ENCODE measurements around the gene MAD2L1BP.
"Not testable (repeated sequence)": the region's sequence is repeated elsewhere in the genome, so short reads cannot be mapped to it uniquely, and the experiment has no call there.

MAD2L1BP gene, protein sequence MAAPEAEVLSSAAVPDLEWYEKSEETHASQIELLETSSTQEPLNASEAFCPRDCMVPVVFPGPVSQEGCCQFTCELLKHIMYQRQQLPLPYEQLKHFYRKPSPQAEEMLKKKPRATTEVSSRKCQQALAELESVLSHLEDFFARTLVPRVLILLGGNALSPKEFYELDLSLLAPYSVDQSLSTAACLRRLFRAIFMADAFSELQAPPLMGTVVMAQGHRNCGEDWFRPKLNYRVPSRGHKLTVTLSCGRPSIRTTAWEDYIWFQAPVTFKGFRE

GRCh38 chr6:43635387-43636307, at the start of gene MAD2L1BP:
Gene MAD2L1BP (plus strand): TSS chr6:43635840. CDS start chr6:43635876, 36 bp downstream.
- peak; percentile 63 for DNase-seq

DNA sequence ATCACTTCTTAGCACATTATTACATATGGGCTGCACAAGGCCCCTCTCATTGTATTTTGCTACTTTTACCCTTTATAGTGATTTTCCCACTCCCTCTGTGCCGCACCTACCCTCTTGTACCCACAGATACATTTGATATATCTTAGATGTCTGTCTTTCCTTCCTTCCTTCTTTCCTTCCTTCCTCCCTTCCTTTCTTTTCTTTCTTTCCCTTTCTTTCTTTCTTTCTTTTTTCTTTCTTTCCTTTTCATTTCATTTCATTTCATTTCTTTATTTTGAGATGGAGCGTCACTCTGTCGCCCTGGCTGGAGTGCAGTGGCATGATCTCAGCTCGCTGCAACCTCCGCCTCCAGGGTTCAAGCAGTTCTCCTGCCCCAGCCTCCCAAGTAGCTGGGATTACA, 47.4 kb upstream of the MAD2L1BP start:
- DNase-seq = no peak

DNA sequence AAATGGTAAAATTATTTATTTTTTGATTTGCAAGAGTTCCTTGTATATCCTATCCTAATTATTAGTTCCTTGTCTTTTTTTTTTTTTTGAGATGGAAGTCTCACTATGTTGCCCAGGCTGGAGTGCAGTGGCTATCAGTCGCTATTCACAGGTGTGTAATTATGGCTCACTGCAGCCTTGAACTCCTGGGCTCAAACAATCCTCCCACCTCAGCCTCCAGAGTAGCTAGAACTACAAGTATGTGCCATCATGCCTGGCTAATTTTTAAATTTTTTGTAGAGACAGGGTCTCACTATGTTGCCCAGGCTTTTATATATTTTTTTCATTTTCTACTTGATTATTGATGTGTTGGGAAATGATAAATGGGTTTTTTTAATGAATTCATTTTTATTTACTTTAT, 46.1 kb upstream of the MAD2L1BP start:
- DNase-seq = not testable (repeated sequence)

DNA sequence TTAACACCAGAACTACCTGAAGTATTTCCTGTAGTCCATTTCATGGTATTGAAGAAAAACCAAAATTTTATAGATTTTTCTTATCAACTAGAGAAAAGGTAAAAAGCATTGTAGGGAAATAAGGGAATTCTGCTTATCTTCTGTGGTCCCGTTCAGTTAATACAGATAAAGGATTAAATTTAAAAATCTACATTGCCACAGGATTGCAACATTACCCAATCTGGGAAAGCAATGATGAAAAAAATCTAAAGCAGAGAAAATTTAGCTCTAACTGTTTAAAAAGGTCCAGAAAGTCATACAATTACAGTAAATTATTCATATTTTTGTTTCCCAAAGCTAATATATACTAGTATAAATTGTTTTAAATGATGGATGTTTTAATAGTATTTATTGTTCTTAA, 41.7 kb upstream of the MAD2L1BP start:
- DNase-seq = no peak

DNA sequence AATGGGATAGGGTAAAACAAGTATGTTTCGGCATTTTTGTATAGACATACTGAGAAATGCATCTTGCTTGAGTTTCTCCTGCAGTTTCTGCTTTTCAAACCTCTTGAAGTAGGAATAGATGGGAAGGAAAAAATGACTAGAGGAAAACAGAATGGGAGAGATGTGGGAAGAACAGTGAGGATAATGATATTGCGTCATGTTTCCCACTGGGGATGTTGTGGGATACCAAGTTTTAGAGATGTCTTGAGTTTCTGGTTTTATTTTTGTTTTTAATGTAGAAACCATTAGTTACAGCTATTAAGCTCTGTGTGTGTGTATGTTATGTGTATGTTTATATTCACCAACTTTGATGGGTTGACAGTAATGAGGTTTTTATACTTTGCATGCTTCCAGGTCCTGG, 35.0 kb upstream of the MAD2L1BP start:
- no peak for DNase-seq

GRCh38 chr6:43604174-43604573, 31.5 kb upstream of the MAD2L1BP start:
- no peak for DNase-seq

GRCh38 chr6:43606019-43606418, 29.6 kb upstream of the MAD2L1BP start:
- DNase-seq = no peak

- DNase-seq = no peak
Measured at GRCh38 chr6:43608310-43608763, 27.3 kb upstream of the MAD2L1BP start.

DNA sequence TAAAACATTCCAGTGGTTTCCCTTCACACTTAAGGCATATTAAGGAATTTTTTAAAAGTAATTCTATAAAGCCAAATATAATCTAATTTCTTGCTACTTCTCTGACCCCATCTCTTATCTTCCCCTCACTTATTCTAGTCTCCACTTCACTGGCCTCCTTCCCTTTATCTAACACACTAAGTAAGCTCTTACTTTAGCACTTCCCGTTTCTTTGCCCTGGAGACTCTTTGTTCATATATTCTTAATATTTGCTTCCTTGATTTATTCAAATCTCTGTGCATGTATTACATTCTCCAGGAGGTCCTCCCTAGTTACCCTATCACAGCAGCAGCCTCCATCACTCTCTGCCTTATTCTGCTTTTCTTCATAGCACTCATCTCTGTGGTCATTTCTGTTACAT, 26.8 kb upstream of the MAD2L1BP start:
- no peak for DNase-seq

DNA sequence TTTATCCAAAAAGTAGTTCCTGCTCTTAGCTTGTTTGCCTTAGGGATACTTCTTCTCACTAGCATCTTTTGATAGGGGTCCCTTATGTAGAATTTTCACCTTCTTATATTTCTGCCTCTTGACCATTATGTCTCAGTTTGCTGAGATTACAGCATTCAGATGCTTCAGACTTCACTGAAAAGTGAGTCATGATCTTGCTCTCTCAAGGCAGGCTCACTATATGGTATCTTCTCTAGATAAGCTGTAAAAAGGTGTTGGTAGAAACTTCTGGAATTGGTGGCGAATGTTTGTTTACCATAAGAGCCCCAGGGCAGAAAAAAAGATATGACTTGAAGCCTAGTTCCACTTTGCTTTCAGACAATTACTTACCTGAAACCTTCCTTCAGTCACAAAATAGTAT, 26.2 kb upstream of the MAD2L1BP start:
- DNase-seq = no peak

- no peak for DNase-seq
Measured at GRCh38 chr6:43610431-43610830, 25.2 kb upstream of the MAD2L1BP start.

GRCh38 chr6:43613721-43614395, 21.8 kb upstream of the MAD2L1BP start:
- no peak for DNase-seq

GRCh38 chr6:43614396-43614730, 21.3 kb upstream of the MAD2L1BP start:
- DNase-seq = no peak

DNA sequence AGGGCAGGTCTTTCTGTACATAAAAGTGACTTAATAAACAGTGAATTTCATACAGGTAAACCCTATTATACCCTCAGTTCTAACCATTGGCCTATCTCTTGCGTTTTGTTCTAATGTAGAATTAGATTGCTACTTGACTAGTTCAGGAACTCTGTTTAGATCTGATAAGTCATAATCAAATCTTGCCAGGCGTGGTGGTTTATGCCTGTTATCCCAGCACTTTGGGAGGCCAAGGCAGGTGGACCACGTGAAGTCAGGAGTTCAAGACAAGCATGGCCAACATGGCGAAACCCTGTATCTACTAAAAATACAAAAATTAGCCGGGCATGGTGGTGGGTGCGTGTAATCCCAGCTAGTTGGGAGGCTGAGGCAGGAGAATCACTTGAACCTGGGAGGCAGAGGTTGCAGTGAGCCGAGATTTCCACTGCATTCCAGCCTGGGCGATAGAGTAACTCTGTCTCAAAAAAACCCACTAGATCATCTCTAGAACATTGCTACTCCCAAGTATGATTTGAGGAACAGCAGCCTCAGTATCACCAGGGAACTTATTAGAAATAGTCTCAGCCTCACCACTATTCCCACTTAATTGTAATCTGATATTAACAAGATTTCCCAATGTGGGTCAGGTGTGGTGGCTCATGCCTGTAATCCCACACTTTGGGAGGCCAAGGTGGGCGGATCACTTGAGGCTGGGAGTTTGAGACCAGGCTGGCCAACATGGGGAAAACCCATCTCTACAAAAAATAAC, 18.7 kb upstream of the MAD2L1BP start:
- DNase-seq = no peak

DNA sequence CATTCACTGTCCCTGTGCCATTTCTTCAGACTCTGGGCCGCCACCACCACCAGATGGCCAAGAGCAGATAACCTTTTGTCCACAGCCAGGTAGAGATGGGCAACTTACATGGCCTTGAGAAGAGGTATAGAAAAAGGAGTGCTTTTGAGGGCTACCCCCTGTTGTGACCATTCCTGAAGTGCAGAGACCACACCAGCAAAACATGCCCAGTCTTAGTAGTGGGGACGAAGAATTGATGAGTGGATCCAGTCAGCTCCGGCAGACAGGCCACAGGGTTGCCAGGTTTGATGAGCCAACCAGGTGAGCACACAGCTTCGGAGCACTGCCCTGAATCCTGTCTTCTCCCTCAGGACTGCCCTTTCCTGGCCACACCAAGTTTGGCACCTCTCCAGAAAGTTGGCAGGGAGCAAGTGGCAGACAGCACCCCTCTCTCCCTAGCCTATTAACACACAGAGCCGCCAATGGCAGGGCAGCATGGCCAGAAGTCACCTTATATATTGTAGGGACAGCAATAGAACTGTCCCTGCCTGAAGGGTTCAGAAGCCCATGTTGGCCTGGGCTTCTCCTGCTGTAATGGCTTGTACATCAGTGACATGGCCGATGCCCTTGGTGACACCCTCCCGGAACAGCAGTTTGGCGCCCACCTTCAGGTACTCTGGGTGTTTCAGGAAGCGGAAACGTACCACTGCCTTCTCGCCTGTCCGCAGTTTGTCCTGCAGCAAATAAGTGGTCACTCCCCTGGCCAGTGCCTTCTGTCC, 14.4 kb upstream of the MAD2L1BP start:
- no peak for DNase-seq

- no peak for DNase-seq
Measured at GRCh38 chr6:43621836-43622180, 13.8 kb upstream of the MAD2L1BP start.

- DNase-seq = no peak
Measured at GRCh38 chr6:43622541-43622940, 13.1 kb upstream of the MAD2L1BP start.

- DNase-seq = no peak
Measured at GRCh38 chr6:43623880-43624785, 11.5 kb upstream of the MAD2L1BP start.

- DNase-seq = no peak
Measured at GRCh38 chr6:43624786-43625288, 10.8 kb upstream of the MAD2L1BP start.

DNA sequence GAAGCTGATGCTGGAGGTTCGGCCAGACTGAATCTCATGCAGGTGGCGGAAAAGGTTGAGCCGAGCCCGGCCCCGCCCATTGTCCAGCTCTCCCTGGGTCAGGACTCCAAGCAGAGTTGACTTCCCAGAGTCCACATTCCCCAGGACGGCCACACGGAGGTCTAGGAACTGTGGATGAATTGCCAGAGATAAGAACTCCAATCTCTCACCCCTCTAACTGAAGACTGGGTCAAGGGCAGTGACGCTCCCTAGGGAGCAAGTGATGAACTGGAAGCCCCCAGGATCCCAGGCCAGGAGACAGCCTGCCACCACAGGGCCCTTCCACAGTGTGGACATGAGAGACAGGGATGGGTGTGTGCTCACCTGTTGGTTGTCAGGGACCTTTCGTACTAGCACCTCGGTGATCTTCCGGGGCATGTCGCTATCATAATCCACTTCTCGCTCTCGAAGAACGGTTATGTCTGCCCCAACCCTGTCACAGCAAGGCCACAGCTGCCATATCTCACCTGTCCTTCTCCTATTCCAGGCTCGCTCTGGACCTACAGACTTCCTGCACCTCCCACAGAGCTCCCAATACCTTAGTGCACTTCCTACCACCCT, 10.1 kb upstream of the MAD2L1BP start:
- no peak for DNase-seq

Measured in KG1 (cell line).